AG10803 (cell line): ENCODE data around the gene TTL.

Source experiments
- DNase-seq: peaks from one replicate; pipeline ENCODE4 v3.0.0; 2010; ENCODE audit warnings: low read depth
- H3K4me3 ChIP-seq: 2 replicates; pipeline ENCODE4 v1.5.1; 2011; ENCODE audit warnings: mild to moderate bottlenecking, low read length, control low read depth
- TF ChIP-seq, protein P1 (sequence below): conservative IDR thresholded peaks from 2 replicates; pipeline ENCODE4 v1.5.1; 2011; ENCODE audit warnings: mild to moderate bottlenecking, low read length, control low read depth, inconsistent platforms

TTL gene

DNA sequence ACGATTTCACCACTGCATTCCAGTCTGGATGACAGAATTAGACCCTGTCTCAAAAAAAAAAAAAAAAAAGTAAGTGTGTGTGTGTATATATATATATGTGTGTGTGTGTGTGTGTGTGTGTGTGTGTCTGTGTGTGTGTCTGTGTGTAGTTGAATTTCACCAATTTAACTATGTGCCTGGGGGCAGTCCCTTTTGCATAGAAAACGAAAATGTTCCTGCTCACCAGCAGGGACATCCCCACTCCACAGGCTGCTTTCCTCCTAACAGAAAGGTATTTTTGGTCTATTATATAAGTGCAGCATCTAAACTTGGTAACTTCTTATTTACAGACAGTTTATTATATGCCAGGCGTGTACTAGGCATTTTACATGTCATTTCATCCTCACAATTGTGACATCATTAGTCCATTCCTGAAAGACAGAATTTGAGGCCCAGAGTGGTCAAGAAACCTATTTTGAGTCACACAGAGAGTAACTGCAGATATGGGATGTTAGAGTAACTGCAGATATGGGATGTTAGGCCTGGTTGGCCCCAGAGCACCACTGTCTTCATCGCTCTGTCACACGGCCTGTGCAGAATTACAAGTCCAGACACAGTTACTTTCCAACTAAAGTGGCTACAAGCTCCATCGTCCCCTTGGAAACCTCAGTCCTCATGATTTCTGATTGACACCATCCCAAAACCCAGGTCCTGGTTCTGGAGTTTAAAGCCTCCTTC lies 9.3 kb upstream of the TTL start:
- DNase-seq, result no peak
- TF ChIP-seq, protein P1, sequence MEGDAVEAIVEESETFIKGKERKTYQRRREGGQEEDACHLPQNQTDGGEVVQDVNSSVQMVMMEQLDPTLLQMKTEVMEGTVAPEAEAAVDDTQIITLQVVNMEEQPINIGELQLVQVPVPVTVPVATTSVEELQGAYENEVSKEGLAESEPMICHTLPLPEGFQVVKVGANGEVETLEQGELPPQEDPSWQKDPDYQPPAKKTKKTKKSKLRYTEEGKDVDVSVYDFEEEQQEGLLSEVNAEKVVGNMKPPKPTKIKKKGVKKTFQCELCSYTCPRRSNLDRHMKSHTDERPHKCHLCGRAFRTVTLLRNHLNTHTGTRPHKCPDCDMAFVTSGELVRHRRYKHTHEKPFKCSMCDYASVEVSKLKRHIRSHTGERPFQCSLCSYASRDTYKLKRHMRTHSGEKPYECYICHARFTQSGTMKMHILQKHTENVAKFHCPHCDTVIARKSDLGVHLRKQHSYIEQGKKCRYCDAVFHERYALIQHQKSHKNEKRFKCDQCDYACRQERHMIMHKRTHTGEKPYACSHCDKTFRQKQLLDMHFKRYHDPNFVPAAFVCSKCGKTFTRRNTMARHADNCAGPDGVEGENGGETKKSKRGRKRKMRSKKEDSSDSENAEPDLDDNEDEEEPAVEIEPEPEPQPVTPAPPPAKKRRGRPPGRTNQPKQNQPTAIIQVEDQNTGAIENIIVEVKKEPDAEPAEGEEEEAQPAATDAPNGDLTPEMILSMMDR, result no peak

GRCh38 chr2:112474844-112475486 lies 7.0 kb upstream of the TTL start:
- H3K4me3 ChIP-seq, result no peak overlapping the region
- peak; percentile 58 for DNase-seq
- TF ChIP-seq, protein P1, result no peak

More for the DNA sequence above, 9.3 kb upstream of the TTL start:
- no peak overlapping the region for H3K4me3 ChIP-seq

- DNase-seq, result no peak
- TF ChIP-seq, protein P1, result no peak
- H3K4me3 ChIP-seq, result no peak overlapping the region
Measured at GRCh38 chr2:112476434-112476833, 5.5 kb upstream of the TTL start.

DNA sequence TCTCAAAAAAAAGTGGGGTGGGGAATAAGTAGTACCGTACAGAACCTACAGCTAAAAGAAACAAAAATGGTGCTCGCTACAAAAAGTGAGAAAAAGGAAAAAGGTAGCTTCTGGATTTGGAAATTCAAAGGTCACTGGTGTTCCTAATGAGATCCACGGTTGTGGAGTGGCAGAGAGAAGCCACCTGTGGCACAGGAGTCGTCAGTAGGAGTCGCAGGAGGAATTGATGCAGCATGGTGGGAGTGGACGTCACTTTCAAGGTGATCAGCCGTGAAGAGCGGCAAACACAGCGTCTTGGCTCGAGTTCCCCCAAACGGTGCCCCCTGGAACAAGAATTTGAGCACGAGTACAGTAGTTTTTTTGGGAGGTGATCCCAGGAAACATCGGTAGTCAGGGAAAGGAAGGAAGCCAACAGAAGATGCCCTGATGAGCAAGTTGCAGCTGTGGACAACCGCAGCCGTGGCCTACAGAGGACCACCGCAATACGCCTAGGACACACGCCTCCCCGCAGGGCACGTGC lies 1.4 kb upstream of the TTL start:
- DNase-seq, result no peak
- TF ChIP-seq, protein P1, result no peak
- peak overlapping the region; percentile 72 for H3K4me3 ChIP-seq

GRCh38 chr2:112481050-112481527 lies 867 bp upstream of the TTL start:
- DNase-seq, result peak; percentile 77
- peak overlapping the region; percentile 72 for H3K4me3 ChIP-seq
- TF ChIP-seq, protein P1, result peak; percentile 80

- peak; percentile 43 for DNase-seq
- TF ChIP-seq, protein P1, result no peak
- H3K4me3 ChIP-seq, result peak overlapping the region; percentile 83
Measured at GRCh38 chr2:112482309-112483041, 519 bp downstream of the TTL start.
